ENCODE measurements around the gene OSBPL3.

Gene OSBPL3

GRCh38 chr7:24949884-24950283 lies 30.1 kb downstream of the OSBPL3 start:
- DNase-seq = no peak

- DNase-seq = no peak
Measured at GRCh38 chr7:24948739-24949138, 31.2 kb downstream of the OSBPL3 start.

- DNase-seq = no peak
Measured at GRCh38 chr7:24946467-24946866, 33.5 kb downstream of the OSBPL3 start.

GRCh38 chr7:24945899-24946298 lies 34.1 kb downstream of the OSBPL3 start:
- no peak for DNase-seq

- no peak for DNase-seq
Measured at GRCh38 chr7:24943096-24943948, 36.7 kb downstream of the OSBPL3 start.

GRCh38 chr7:24942226-24942625 lies 37.8 kb downstream of the OSBPL3 start:
- no peak for DNase-seq

GRCh38 chr7:24939416-24939815 lies 40.6 kb downstream of the OSBPL3 start:
- DNase-seq = no peak

- DNase-seq = no peak
Measured at GRCh38 chr7:24936121-24936824, 43.7 kb downstream of the OSBPL3 start.

- no peak for DNase-seq
Measured at GRCh38 chr7:24933298-24933697, 46.7 kb downstream of the OSBPL3 start.

- DNase-seq = no peak
Measured at GRCh38 chr7:24932815-24933214, 47.2 kb downstream of the OSBPL3 start.

- DNase-seq = no peak
Measured at GRCh38 chr7:24932389-24932788, 47.6 kb downstream of the OSBPL3 start.

GRCh38 chr7:24931844-24932243 lies 48.1 kb downstream of the OSBPL3 start:
- DNase-seq = no peak

GRCh38 chr7:24930856-24931255 lies 49.1 kb downstream of the OSBPL3 start:
- no peak for DNase-seq

- no peak for DNase-seq
Measured at GRCh38 chr7:24926623-24927524, 53.1 kb downstream of the OSBPL3 start.

GRCh38 chr7:24924375-24924774 lies 55.6 kb downstream of the OSBPL3 start:
- DNase-seq = no peak

- DNase-seq = no peak
Measured at GRCh38 chr7:24923172-24923865, 56.7 kb downstream of the OSBPL3 start.

- DNase-seq = no peak
Measured at GRCh38 chr7:24922099-24922773, 57.7 kb downstream of the OSBPL3 start.

GRCh38 chr7:24921362-24921679 lies 58.7 kb downstream of the OSBPL3 start:
- no peak for DNase-seq

- DNase-seq = no peak
Measured at GRCh38 chr7:24920451-24921361, 59.3 kb downstream of the OSBPL3 start.

- no peak for DNase-seq
Measured at GRCh38 chr7:24917510-24918239, 62.3 kb downstream of the OSBPL3 start.

Measured in stimulated activated naive CD4-positive, alpha-beta T cell (primary cell).